ENCODE data around the gene NR2F1.
"Not testable (repeated sequence)": the region's sequence is repeated elsewhere in the genome, so short reads cannot be mapped to it uniquely, and the experiment has no call there.

Gene NR2F1

GRCh38 chr5:93582677-93583438 is at the start of gene NR2F1:
Gene NR2F1 (plus strand): TSS chr5:93583222. CDS start chr5:93585024, 1,802 bp downstream.
- peak; percentile 94 to 98 for DNase-seq (ENCODE audit: low spot score in 2 of 2)
- no peaks in the 10 kb centered on the region for H3K36me3 ChIP-seq (replicated peaks)
- H3K4me3 ChIP-seq, result peak within 1 kb of the TSS; percentile 48
- peaks cover 18% of the 10 kb centered on the region for H3K4me1 ChIP-seq
- no peaks in the 10 kb centered on the region for H3K9me3 ChIP-seq
- in situ Hi-C loops (cut with MboI; ENCODE audit: low sequenced_read_pairs), result loop anchor here (5.0 kb wide), 1 partner anchor 309 kb away; no protein-coding TSS in a partner anchor
- H3K27me3 ChIP-seq (ENCODE audit: low read depth), result no peaks in the 10 kb centered on the region

- no peak overlapping the region for H3K4me3 ChIP-seq
- H3K27me3 ChIP-seq (ENCODE audit: low read depth), result no peaks in the 10 kb centered on the region
- no peaks in the 10 kb centered on the region for H3K9me3 ChIP-seq
- DNase-seq (ENCODE audit: low spot score in 2 of 2), result no peak
- no peaks in the 10 kb centered on the region for H3K4me1 ChIP-seq
- no peaks in the 10 kb centered on the region for H3K36me3 ChIP-seq (replicated peaks)
- in situ Hi-C loops (cut with MboI; ENCODE audit: low sequenced_read_pairs), result no loop called here
Observed at GRCh38 chr5:93545872-93546271, 37.1 kb upstream of the NR2F1 start.

GRCh38 chr5:93549594-93549993 is 33.4 kb upstream of the NR2F1 start:
- in situ Hi-C loops (cut with MboI; ENCODE audit: low sequenced_read_pairs); H3K9me3 ChIP-seq; H3K4me1 ChIP-seq; DNase-seq (ENCODE audit: low spot score in 2 of 2); H3K4me3 ChIP-seq; H3K36me3 ChIP-seq (replicated peaks); H3K27me3 ChIP-seq (ENCODE audit: low read depth): not testable (repeated sequence)

GRCh38 chr5:93557021-93557604 is 25.9 kb upstream of the NR2F1 start:
- DNase-seq (ENCODE audit: low spot score in 2 of 2), result no peak
- Histone ChIP-seq H3K4me3 (no peak overlapping the region), H3K27me3 (ENCODE audit: low read depth) (no peaks in the 10 kb centered on the region), H3K36me3 (replicated peaks) (no peaks in the 10 kb centered on the region), H3K4me1 (no peaks in the 10 kb centered on the region), H3K9me3 (no peaks in the 10 kb centered on the region)
- in situ Hi-C loops (cut with MboI; ENCODE audit: low sequenced_read_pairs), result no loop called here

GRCh38 chr5:93566091-93566490 is 16.9 kb upstream of the NR2F1 start:
- no peaks in the 10 kb centered on the region for H3K36me3 ChIP-seq (replicated peaks)
- no peaks in the 10 kb centered on the region for H3K9me3 ChIP-seq
- in situ Hi-C loops (cut with MboI; ENCODE audit: low sequenced_read_pairs), result no loop called here
- H3K4me3 ChIP-seq, result no peak overlapping the region
- DNase-seq (ENCODE audit: low spot score in 2 of 2), result no peak
- H3K4me1 ChIP-seq, result no peaks in the 10 kb centered on the region
- H3K27me3 ChIP-seq (ENCODE audit: low read depth), result no peaks in the 10 kb centered on the region

- no peaks in the 10 kb centered on the region for H3K27me3 ChIP-seq (ENCODE audit: low read depth)
- in situ Hi-C loops (cut with MboI; ENCODE audit: low sequenced_read_pairs), result no loop called here
- H3K36me3 ChIP-seq (replicated peaks), result no peaks in the 10 kb centered on the region
- H3K9me3 ChIP-seq, result no peaks in the 10 kb centered on the region
- DNase-seq (ENCODE audit: low spot score in 2 of 2), result no peak
- no peak overlapping the region for H3K4me3 ChIP-seq
- no peaks in the 10 kb centered on the region for H3K4me1 ChIP-seq
Observed at GRCh38 chr5:93567424-93567823, 15.6 kb upstream of the NR2F1 start.

GRCh38 chr5:93569300-93570160 is 13.5 kb upstream of the NR2F1 start:
- H3K27me3 ChIP-seq (ENCODE audit: low read depth), result no peaks in the 10 kb centered on the region
- no peak for DNase-seq (ENCODE audit: low spot score in 2 of 2)
- no peaks in the 10 kb centered on the region for H3K9me3 ChIP-seq
- H3K4me1 ChIP-seq, result no peaks in the 10 kb centered on the region
- no peaks in the 10 kb centered on the region for H3K36me3 ChIP-seq (replicated peaks)
- in situ Hi-C loops (cut with MboI; ENCODE audit: low sequenced_read_pairs), result no loop called here
- H3K4me3 ChIP-seq, result no peak overlapping the region

- DNase-seq (ENCODE audit: low spot score in 2 of 2), result no peak
- Histone ChIP-seq H3K9me3 (no peaks in the 10 kb centered on the region), H3K36me3 (replicated peaks) (no peaks in the 10 kb centered on the region), H3K4me3 (no peak overlapping the region), H3K27me3 (ENCODE audit: low read depth) (no peaks in the 10 kb centered on the region), H3K4me1 (no peaks in the 10 kb centered on the region)
- in situ Hi-C loops (cut with MboI; ENCODE audit: low sequenced_read_pairs), result no loop called here
Observed at GRCh38 chr5:93570294-93571113, 12.5 kb upstream of the NR2F1 start.

GRCh38 chr5:93571114-93571949 is 11.7 kb upstream of the NR2F1 start:
- no peak for DNase-seq (ENCODE audit: low spot score in 2 of 2)
- H3K9me3 ChIP-seq, result no peaks in the 10 kb centered on the region
- no peaks in the 10 kb centered on the region for H3K27me3 ChIP-seq (ENCODE audit: low read depth)
- H3K4me1 ChIP-seq, result peaks cover 8% of the 10 kb centered on the region
- no peak overlapping the region for H3K4me3 ChIP-seq
- in situ Hi-C loops (cut with MboI; ENCODE audit: low sequenced_read_pairs), result no loop called here
- no peaks in the 10 kb centered on the region for H3K36me3 ChIP-seq (replicated peaks)

- DNase-seq (ENCODE audit: low spot score in 2 of 2), result no peak
- Histone ChIP-seq H3K9me3 (no peaks in the 10 kb centered on the region), H3K36me3 (replicated peaks) (no peaks in the 10 kb centered on the region), H3K4me3 (no peak overlapping the region), H3K27me3 (ENCODE audit: low read depth) (no peaks in the 10 kb centered on the region), H3K4me1 (peaks cover 8% of the 10 kb centered on the region)
- in situ Hi-C loops (cut with MboI; ENCODE audit: low sequenced_read_pairs), result no loop called here
Observed at GRCh38 chr5:93572101-93572607, 10.9 kb upstream of the NR2F1 start.

GRCh38 chr5:93572608-93573353 is 10.2 kb upstream of the NR2F1 start:
- Histone ChIP-seq H3K27me3 (ENCODE audit: low read depth) (no peaks in the 10 kb centered on the region), H3K9me3 (no peaks in the 10 kb centered on the region), H3K4me3 (no peak overlapping the region), H3K36me3 (replicated peaks) (no peaks in the 10 kb centered on the region), H3K4me1 (peaks cover 8% of the 10 kb centered on the region)
- no peak for DNase-seq (ENCODE audit: low spot score in 2 of 2)
- in situ Hi-C loops (cut with MboI; ENCODE audit: low sequenced_read_pairs), result no loop called here
